HG03135 (cell line): ENCODE results near the gene MOG.
A peak's percentile ranks its signal among the peaks of the same experiment; 100 is the strongest.

Experiments used
- ATAC-seq: cut with Tn5 transposase; IDR thresholded peaks from one replicate; pipeline ENCODE4 v1.9.1; 2021; ENCODE audit warnings: mild to moderate bottlenecking, moderate library complexity; ENCODE audit not compliant: unreplicated experiment

MOG gene

GRCh38 chr6:29656798-29657197, at the start of gene MOG:
TSS of gene MOG (plus strand) at chr6:29657092. CDS start at chr6:29657210, 118 bp downstream.
- no peak for ATAC-seq

- no peak for ATAC-seq
Observed at GRCh38 chr6:29608131-29608530, 48.8 kb upstream of the MOG start.

- no peak for ATAC-seq
Observed at GRCh38 chr6:29610540-29610939, 46.4 kb upstream of the MOG start.

GRCh38 chr6:29611426-29611825, 45.5 kb upstream of the MOG start:
- ATAC-seq: no peak

- no peak for ATAC-seq
Observed at GRCh38 chr6:29617782-29618554, 38.9 kb upstream of the MOG start.

DNA sequence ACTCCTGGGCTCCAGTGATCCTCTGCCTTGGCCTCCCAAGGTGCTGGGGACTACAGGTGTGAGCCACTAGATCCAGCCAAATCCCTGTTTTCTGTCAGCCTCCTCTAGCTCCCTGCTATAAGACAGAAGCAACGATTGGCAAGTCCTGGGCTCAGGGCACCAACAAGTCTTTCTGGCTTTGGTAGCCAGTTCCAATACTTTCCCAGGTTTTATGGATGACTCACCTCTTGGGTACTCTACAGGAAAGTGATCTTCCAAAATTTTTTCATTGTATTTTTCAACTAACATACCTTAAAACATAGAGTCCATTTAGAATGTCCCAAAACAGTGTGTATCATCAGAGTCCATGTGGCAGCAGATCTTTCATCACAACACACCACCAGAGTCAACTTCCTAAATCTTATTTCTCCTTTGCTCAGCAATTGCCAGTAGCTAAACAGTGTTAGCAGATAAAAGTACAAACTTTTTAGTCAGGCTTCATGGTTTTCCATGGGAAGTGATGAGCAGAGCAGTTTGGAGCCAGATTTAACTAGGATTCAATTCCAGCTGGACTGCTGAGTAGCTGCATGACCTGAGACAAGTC, 37.2 kb upstream of the MOG start:
- ATAC-seq: no peak

DNA sequence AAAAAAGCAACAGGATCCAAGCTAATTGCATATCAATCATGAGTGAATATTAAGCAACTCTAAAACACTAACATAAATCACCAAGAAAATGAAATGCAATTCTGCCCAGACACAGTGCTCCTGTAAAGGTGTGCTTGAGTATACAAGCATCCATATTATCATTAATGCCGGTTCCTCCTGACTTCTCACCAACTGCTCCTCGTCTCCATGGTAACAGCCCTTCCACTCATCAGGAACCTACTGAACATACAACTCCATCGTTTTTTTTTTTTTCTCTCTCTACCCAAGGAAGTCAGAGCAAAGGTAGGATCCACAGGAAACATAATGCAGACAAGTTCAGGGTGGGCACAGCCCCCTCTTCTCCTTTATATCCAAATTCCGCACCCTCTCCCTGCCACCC, 36.3 kb upstream of the MOG start:
- ATAC-seq: no peak

DNA sequence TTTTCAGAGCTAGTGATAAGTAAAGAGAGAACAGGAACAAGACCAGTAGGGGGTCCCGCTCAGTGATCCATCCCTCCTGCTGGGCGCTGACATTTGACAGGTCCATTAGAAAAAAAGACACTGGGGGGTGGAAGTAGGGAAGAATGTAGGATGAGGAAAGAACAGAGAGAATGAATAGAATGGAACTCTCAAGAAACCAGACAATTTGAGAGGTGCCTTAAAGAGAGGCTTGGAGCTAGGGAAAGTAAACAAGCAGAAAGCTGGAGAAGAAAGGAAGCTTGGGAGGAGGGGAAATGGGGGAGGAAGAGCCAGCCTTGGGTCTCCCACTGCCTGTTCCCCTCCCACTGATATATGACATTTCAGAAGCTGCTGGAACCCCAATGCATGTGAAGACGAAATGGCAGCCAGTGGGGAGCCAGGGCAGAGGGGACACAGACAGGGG, 32.4 kb upstream of the MOG start:
- ATAC-seq: no peak

GRCh38 chr6:29625337-29625930, 31.5 kb upstream of the MOG start:
- no peak for ATAC-seq

DNA sequence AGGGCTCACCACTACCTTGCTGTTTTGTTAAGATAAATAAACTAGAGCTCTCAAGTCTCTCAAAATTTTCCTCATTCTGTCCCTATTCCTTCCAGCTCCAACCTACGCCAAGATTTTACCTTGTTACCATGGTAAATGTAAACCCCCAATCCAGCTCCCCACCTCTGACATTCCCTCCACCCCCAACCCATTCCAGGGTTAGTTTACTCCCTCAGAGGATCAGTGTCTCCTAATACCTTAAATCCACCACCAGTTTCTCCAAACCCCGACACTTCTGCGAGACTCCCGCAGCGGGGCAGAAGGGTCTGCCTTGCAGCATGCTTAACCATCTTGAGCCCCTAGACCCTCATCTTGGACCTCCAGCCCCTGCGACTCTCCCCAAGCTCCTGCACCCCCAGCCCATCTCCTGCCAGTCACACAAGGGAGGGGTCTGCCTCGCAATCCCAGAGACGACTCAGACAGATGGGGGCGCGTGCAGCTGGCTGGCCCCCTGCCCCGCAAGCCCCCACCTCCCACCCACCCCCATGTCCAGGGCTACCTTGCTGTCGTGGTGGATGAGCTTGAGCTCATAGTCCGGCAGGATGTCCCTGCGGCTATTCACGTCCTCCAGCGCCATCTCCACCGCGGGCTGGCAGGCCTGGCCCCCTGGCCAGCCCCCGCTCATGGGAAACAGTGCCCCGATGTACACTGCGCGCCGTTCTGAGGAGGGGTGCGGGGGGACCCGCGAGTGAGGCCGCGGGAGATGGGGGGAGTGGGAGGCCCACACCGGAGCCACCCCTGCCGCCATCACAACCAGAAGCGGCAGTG, 29.7 kb upstream of the MOG start:
- ATAC-seq: no peak

GRCh38 chr6:29627755-29628418, 29.0 kb upstream of the MOG start:
- ATAC-seq: no peak

GRCh38 chr6:29628419-29629281, 28.2 kb upstream of the MOG start:
- ATAC-seq: no peak

GRCh38 chr6:29629571-29629970, 27.3 kb upstream of the MOG start:
- ATAC-seq: no peak

GRCh38 chr6:29630315-29630714, 26.6 kb upstream of the MOG start:
- no peak for ATAC-seq

- no peak for ATAC-seq
Observed at GRCh38 chr6:29631209-29631810, 25.6 kb upstream of the MOG start.

DNA sequence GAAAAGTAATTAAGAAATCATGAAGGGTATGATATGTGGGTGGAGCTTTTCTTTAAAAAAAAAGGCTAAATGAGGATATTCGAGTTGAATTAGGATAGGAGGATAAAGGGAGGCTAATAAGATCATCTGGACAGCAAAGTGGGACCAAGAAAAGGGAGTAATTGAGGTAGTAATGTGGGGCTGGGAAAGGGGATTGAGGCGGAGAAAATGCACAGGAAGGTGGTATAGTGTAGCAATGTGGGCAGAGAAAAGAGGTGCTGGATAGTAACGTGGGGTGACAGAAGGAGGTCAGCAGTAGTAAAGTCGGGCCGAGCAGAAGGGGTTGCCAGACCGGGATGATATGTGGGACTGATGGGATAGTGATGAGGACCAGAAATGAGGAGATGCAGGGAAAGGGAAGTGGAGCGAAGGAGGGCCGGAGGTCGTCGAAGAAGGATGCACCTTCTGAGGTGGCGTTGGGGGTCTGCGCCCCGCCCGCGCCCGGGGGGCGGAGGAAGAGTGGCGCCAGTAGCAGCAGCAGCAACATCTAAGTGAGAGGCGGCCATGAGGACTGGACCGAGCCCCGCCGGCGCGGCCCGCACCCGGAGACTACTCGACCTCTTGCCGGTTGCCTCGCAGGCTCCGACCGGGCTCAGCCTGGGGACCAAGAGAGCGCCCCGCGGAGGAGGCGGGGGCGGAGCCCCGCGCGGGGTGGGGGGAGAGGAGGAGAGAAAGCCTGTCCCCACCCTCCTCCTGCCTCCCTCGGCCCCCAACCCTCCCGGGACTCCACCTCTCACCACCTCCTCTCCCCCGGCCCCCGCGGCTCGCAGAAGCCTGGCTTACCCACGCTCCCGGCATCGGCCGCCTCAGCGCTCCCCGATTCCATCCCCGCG, 24.8 kb upstream of the MOG start:
- ATAC-seq: no peak

DNA sequence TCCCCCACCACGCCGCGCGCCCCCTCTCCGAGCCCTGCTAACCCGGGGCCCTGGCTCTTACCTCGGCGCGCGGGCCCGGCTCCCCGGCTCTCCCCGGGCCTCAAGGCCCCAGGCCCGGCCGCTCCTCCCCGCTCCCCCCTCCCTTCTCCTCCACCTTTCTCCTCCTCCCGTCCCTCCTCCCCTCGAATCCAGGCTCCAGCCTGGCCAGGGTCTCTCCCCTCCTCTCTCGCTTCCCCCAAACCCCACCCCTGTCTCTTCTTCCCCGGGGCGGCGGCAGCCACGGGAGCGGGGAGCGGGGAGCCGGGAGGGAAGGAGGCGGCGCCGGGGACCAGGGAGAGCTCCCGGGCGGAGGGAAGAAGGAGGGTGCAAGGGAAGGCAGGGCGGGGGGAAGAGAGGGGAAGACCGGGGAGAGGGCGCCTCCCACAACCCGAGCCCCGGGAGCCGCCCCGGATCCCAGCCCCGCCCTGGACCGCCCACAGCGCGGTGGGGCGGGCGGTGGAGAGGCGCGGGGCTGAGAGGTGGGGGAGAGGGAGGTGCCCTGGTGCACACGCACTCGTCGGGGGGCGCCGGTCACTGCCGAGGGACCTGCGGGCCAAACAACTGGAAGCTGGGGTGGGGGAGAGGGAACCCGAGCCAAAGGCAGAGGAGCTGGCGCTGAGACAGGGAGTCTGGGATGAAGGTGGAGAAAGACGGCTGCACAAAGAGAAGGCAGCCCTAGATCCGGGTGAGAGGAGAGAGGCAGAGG, 23.9 kb upstream of the MOG start, which contains the start of gene GABBR1:
Gene GABBR1, minus strand, starts transcription at position 395 of the 745 bp plus-strand sequence. CDS start 798 bp downstream, outside the sequence.
- ATAC-seq: peak; percentile 57

DNA sequence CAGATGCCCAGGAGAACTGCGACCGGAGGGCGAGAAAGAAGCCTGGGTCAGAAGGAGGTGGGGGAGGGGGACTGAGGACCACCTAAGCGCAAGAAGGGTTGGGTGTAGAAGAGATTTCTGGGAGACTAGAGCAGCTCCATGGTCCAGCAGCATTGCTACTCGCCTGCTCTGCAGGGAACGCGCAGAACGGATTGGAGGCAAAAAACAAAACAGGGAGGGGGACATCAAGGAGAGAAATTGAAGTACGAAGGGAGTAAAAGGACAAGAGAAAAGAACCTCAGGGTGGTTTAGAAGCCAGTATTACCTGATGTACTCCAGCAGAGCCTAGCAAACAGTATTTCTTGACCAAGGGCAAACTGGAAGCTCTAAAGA, 23.4 kb upstream of the MOG start:
- no peak for ATAC-seq
